GM23338 (cell line): ENCODE data around the gene MMP1. TPM values are rescaled to one million over a fixed set of nuclear protein-coding genes. Genes with fewer than 3 reads are reported as not detected.

ENCODE experiments used
- ATAC-seq: fragments of 200-7000 bp; cut with Tn5 transposase; 3 replicates; pipeline ENCODE4 v1.9.1; 2020
- DNase-seq: peaks from one replicate; pipeline ENCODE4 v3.0.0-alpha.2; 2015; ENCODE audit warnings: low spot score
- H2AFZ ChIP-seq: fragments of 200-600 bp; sonication (generic); 2 replicates; pipeline ENCODE4 v1.8.0; 2016; ENCODE audit warnings: antibody characterized with exemption, mild to moderate bottlenecking, moderate library complexity
- H3F3A ChIP-seq: fragments of 200-600 bp; sonication (generic); replicated peaks from 2 replicates; pipeline ENCODE4 v1.8.0; 2017; ENCODE audit warnings: antibody characterized with exemption, mixed run types, low read depth
- H3K27ac ChIP-seq: fragments of 200-600 bp; sonication (generic); 2 replicates; pipeline ENCODE4 v1.6.1; 2016; ENCODE audit warnings: low read depth
- H3K27me3 ChIP-seq: fragments of 200-600 bp; sonication (generic); 2 replicates; pipeline ENCODE4 v1.8.0; 2016; ENCODE audit warnings: mild to moderate bottlenecking, mixed run types, moderate library complexity; ENCODE audit not compliant: insufficient read depth
- H3K36me3 ChIP-seq: fragments of 200-600 bp; sonication (generic); 2 replicates; pipeline ENCODE4 v1.8.0; 2016; ENCODE audit warnings: mild to moderate bottlenecking; ENCODE audit not compliant: insufficient read depth
- H3K4me1 ChIP-seq: fragments of 200-600 bp; sonication (generic); 2 replicates; pipeline ENCODE4 v1.8.0; 2016; ENCODE audit warnings: mild to moderate bottlenecking, moderate library complexity; ENCODE audit not compliant: insufficient read depth
- H3K4me2 ChIP-seq: fragments of 200-600 bp; sonication (generic); 2 replicates; pipeline ENCODE4 v1.7.1; 2017; ENCODE audit warnings: mixed run types
- H3K4me3 ChIP-seq: fragments of 200-600 bp; sonication (generic); 2 replicates; pipeline ENCODE4 v1.6.1; 2016; ENCODE audit warnings: mixed run types
- H3K79me2 ChIP-seq: fragments of 200-600 bp; sonication (generic); replicated peaks from 2 replicates; pipeline ENCODE4 v1.8.0; 2017; ENCODE audit warnings: mild to moderate bottlenecking; ENCODE audit not compliant: insufficient read depth
- H3K9me2 ChIP-seq: fragments of 200-600 bp; sonication (generic); 2 replicates; pipeline ENCODE4 v1.8.0; 2017; ENCODE audit not compliant: insufficient read depth
- H4K20me1 ChIP-seq: fragments of 200-600 bp; sonication (generic); replicated peaks from 2 replicates; pipeline ENCODE4 v1.8.0; 2017; ENCODE audit warnings: mild to moderate bottlenecking; ENCODE audit not compliant: insufficient read depth
- H3K27ac Mint-ChIP-seq: 2 replicates; pipeline ENCODE4 v1.8.0; 2020; ENCODE audit warnings: inconsistent platforms, mild to moderate bottlenecking, moderate library complexity, mixed read lengths
- H3K27me3 Mint-ChIP-seq: 3 replicates; pipeline ENCODE4 v1.8.0; 2022; ENCODE audit warnings: low read depth, mild to moderate bottlenecking, moderate library complexity, mixed read lengths, inconsistent platforms; ENCODE audit not compliant: insufficient read depth, poor library complexity
- H3K36me3 Mint-ChIP-seq: 3 replicates; pipeline ENCODE4 v1.8.0; 2021; ENCODE audit warnings: low read depth, mild to moderate bottlenecking, inconsistent platforms, moderate library complexity, mixed read lengths
- H3K4me1 Mint-ChIP-seq: 3 replicates; pipeline ENCODE4 v1.8.0; 2020; ENCODE audit warnings: mild to moderate bottlenecking, inconsistent platforms, mixed read lengths
- H3K4me3 Mint-ChIP-seq: 3 replicates; pipeline ENCODE4 v1.8.0; 2021; ENCODE audit warnings: moderate library complexity, mild to moderate bottlenecking, inconsistent platforms, mixed read lengths
- H3K9me3 Mint-ChIP-seq: 3 replicates; pipeline ENCODE4 v1.8.0; 2020; ENCODE audit warnings: moderate library complexity, mild to moderate bottlenecking, inconsistent platforms, mixed read lengths
- CREB1 ChIP-seq: fragments of 250-450 bp; sonication (Bioruptor Pico); IDR thresholded peaks from 2 replicates; pipeline ENCODE4 v1.5.0; 2020; ENCODE audit warnings: low read depth, mild to moderate bottlenecking, moderate library complexity
- ETS1 ChIP-seq: IDR thresholded peaks from 2 replicates; pipeline ENCODE4 v1.6.1; 2016; ENCODE audit warnings: antibody characterized with exemption
- EZH2 ChIP-seq: fragments of 200-600 bp; sonication (generic); IDR thresholded peaks from one replicate; pipeline ENCODE4 v1.8.0; 2017; ENCODE audit warnings: antibody characterized with exemption, mild to moderate bottlenecking, low read depth; ENCODE audit not compliant: unreplicated experiment
- EZH2phosphoT487 ChIP-seq: fragments of 200-600 bp; sonication (generic); IDR thresholded peaks from one replicate; pipeline ENCODE4 v1.8.1; 2018; ENCODE audit warnings: antibody characterized with exemption; ENCODE audit not compliant: unreplicated experiment
- JUNB ChIP-seq: IDR thresholded peaks from one replicate; pipeline ENCODE4 v1.6.1; 2016; ENCODE audit warnings: antibody characterized with exemption; ENCODE audit not compliant: unreplicated experiment
- NANOG ChIP-seq: IDR thresholded peaks from 2 replicates; pipeline ENCODE4 v1.6.1; 2016; ENCODE audit warnings: antibody characterized with exemption, borderline replicate concordance
- POLR2AphosphoS5 ChIP-seq: IDR thresholded peaks from 2 replicates; pipeline ENCODE4 v1.6.1; 2016; ENCODE audit warnings: antibody characterized with exemption, low read depth
- STAT1 ChIP-seq: IDR thresholded peaks from one replicate; pipeline ENCODE4 v1.6.1; 2016; ENCODE audit warnings: antibody characterized with exemption; ENCODE audit not compliant: unreplicated experiment
- ZNF114 ChIP-seq: fragments of 250-450 bp; sonication (Bioruptor Pico); IDR thresholded peaks from 2 replicates; pipeline ENCODE4 v1.5.0; 2020; ENCODE audit warnings: mild to moderate bottlenecking, moderate library complexity
- ZNF331 ChIP-seq: fragments of 250-450 bp; sonication (Bioruptor Pico); IDR thresholded peaks from 2 replicates; pipeline ENCODE4 v1.5.0; 2020; ENCODE audit warnings: low read depth, mild to moderate bottlenecking, moderate library complexity
- ZNF462 ChIP-seq: fragments of 250-450 bp; sonication (Bioruptor Pico); IDR thresholded peaks from 2 replicates; pipeline ENCODE4 v1.5.0; 2020; ENCODE audit warnings: mild to moderate bottlenecking, moderate library complexity
- polyA plus RNA-seq: library from polyadenylated mRNA; unstranded; fragments of >200 nt; fragmentation: Nextera tagmentation; extraction: Ambion mirVana; gene quantifications from 2 replicates; pipeline ENCODE4 v1.2.1, GENCODE V29; 2016
- total RNA-seq: library from RNA; depleted of rRNA; stranded (reverse); fragments of >200 nt; shearing (Covaris generic); gene quantifications from 2 replicates; pipeline ENCODE4 v1.2.3, GENCODE V29; 2014
- TF ChIP-seq, protein P1 (sequence below), 2 experiments: fragments of 200-600 bp in 1 of 2; sonication (generic) in 1 of 2; conservative IDR thresholded peaks; 2 replicates each; pipeline versions ENCODE4 v1.5.1 to v1.6.1; 2016 to 2017; ENCODE audit warnings: antibody characterized with exemption in 2 of 2, low read depth in 2 of 2, mild to moderate bottlenecking in 2 of 2, moderate library complexity in 1 of 2
- TF ChIP-seq, protein P2 (sequence below): IDR thresholded peaks from one replicate; pipeline ENCODE4 v1.6.1; 2018; ENCODE audit warnings: antibody characterized with exemption; ENCODE audit not compliant: unreplicated experiment

Gene MMP1
- total and polyA plus RNA-seq, 2 experiments from 2014 or later: not detected

- ATAC-seq: no peak
- no peak overlapping the region for H3K27ac ChIP-seq
Measured at GRCh38 chr11:102829316-102830000, 31.5 kb upstream of the MMP1 start.

More at GRCh38 chr11:102829316-102830000, 31.5 kb upstream of the MMP1 start:
- Mint-ChIP-seq H3K9me3 (peaks cover 21% of the 10 kb centered on the region), H3K4me1 (peaks cover 8% of the 10 kb centered on the region; the same call in 2 of the 3 replicates), H3K27me3 (no peaks in the 10 kb centered on the region), H3K4me3 (no peak overlapping the region), H3K27ac (no peak overlapping the region), H3K36me3 (peaks cover 12% of the 10 kb centered on the region)
- peak overlapping the region; percentile 40; the same call in 1 of the 2 replicates for H2AFZ ChIP-seq
- no peak for TF ChIP-seq NANOG
- TF ChIP-seq EZH2phosphoT487: no peak
- TF ChIP-seq ZNF114 (CRISPR knock-in tag): no peak
- TF ChIP-seq, protein P1, sequence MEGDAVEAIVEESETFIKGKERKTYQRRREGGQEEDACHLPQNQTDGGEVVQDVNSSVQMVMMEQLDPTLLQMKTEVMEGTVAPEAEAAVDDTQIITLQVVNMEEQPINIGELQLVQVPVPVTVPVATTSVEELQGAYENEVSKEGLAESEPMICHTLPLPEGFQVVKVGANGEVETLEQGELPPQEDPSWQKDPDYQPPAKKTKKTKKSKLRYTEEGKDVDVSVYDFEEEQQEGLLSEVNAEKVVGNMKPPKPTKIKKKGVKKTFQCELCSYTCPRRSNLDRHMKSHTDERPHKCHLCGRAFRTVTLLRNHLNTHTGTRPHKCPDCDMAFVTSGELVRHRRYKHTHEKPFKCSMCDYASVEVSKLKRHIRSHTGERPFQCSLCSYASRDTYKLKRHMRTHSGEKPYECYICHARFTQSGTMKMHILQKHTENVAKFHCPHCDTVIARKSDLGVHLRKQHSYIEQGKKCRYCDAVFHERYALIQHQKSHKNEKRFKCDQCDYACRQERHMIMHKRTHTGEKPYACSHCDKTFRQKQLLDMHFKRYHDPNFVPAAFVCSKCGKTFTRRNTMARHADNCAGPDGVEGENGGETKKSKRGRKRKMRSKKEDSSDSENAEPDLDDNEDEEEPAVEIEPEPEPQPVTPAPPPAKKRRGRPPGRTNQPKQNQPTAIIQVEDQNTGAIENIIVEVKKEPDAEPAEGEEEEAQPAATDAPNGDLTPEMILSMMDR (conservative IDR thresholded peaks at IDR 0.05; ENCODE audit: low read depth in 2 of 2): no peak
- no peak for TF ChIP-seq CREB1
- no peak for TF ChIP-seq ZNF331 (CRISPR knock-in tag)
- no peak for TF ChIP-seq STAT1
- TF ChIP-seq, protein P2, sequence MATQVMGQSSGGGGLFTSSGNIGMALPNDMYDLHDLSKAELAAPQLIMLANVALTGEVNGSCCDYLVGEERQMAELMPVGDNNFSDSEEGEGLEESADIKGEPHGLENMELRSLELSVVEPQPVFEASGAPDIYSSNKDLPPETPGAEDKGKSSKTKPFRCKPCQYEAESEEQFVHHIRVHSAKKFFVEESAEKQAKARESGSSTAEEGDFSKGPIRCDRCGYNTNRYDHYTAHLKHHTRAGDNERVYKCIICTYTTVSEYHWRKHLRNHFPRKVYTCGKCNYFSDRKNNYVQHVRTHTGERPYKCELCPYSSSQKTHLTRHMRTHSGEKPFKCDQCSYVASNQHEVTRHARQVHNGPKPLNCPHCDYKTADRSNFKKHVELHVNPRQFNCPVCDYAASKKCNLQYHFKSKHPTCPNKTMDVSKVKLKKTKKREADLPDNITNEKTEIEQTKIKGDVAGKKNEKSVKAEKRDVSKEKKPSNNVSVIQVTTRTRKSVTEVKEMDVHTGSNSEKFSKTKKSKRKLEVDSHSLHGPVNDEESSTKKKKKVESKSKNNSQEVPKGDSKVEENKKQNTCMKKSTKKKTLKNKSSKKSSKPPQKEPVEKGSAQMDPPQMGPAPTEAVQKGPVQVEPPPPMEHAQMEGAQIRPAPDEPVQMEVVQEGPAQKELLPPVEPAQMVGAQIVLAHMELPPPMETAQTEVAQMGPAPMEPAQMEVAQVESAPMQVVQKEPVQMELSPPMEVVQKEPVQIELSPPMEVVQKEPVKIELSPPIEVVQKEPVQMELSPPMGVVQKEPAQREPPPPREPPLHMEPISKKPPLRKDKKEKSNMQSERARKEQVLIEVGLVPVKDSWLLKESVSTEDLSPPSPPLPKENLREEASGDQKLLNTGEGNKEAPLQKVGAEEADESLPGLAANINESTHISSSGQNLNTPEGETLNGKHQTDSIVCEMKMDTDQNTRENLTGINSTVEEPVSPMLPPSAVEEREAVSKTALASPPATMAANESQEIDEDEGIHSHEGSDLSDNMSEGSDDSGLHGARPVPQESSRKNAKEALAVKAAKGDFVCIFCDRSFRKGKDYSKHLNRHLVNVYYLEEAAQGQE: no peak
- no peak for TF ChIP-seq JUNB
- no peak for TF ChIP-seq EZH2
- no peak for TF ChIP-seq ETS1
- no peak for TF ChIP-seq POLR2AphosphoS5
- TF ChIP-seq ZNF462: no peak
- H3K4me1 ChIP-seq: no peaks in the 10 kb centered on the region
- H3K9me2 ChIP-seq: 0 out of 2 replicates have a peak, but pooled peaks cover 2% of the 10 kb centered on the region
- DNase-seq: peak; percentile 24
- H3K4me2 ChIP-seq: no peak overlapping the region
- no peaks in the 10 kb centered on the region for H4K20me1 ChIP-seq
- no peaks in the 10 kb centered on the region for H3K27me3 ChIP-seq
- no peaks in the 10 kb centered on the region for H3F3A ChIP-seq
- H3K4me3 ChIP-seq: no peak overlapping the region
- H3K79me2 ChIP-seq: no peaks in the 10 kb centered on the region
- no peaks in the 10 kb centered on the region for H3K36me3 ChIP-seq
